HCT116 (cell line): ENCODE measurements around the gene TMEM121. TPM values are rescaled to one million over a fixed set of nuclear protein-coding genes. Genes with fewer than 3 reads are reported as not detected.

Experiments
- ATAC-seq: fragments of 200-7000 bp; cut with Tn5 transposase; 2 replicates; pipeline ENCODE4 v1.9.1; 2020; ENCODE audit warnings: mild to moderate bottlenecking, moderate library complexity
- BruUV-seq: library from RNA; stranded (reverse); fragments of 400-500 nt; replicated peaks from 2 replicates; lab custom pipeline; 2021; lab: Mats Ljungman, UMichigan
- CTCF ChIA-PET: fragments of 300-600 bp; sonication (Branson Sonifier 250); formaldehyde crosslinking; loops from one replicate; lab custom pipeline; 2021; ENCODE audit warnings: antibody characterized with exemption; lab: Charles Lee
- POLR2A ChIA-PET: fragments of 300-600, 350-600 bp; sonication (Branson Sonifier 250); formaldehyde crosslinking; loops from one replicate; lab custom pipeline; 2021; ENCODE audit warnings: antibody characterized with exemption; lab: Charles Lee
- RAD21 ChIA-PET, 2 experiments: fragments of 300-600 bp; sonication (Branson Sonifier 250); formaldehyde crosslinking; loops; one replicate each; lab custom pipeline; 2023; ENCODE audit warnings: low total read pairs in 2 of 2; ENCODE audit not compliant: uncharacterized antibody in 2 of 2, unreplicated experiment in 2 of 2, low non-redundant PET in 1 of 2; lab: Charles Lee
- DNase-seq: peaks from one replicate; pipeline ENCODE4 v3.0.0-alpha.2; 2010; ENCODE audit warnings: low read depth, low spot score
- H2AFZ ChIP-seq: fragments of 200-600 bp; shearing (Covaris generic), sonication (generic); 2 replicates; pipeline ENCODE4 v1.6.1; 2017; ENCODE audit warnings: low read depth, mixed run types, mixed read lengths, antibody characterized with exemption, low read length; ENCODE audit not compliant: poor library complexity, severe bottlenecking
- H3K27ac ChIP-seq: 2 replicates; pipeline ENCODE4 v1.5.1; 2012; ENCODE audit warnings: low read depth, low read length
- H3K27me3 ChIP-seq: fragments of 200-600 bp; sonication (generic); 2 replicates; pipeline ENCODE4 v1.6.1; 2016; ENCODE audit warnings: mixed run types, low read length, mixed read lengths; ENCODE audit not compliant: insufficient read depth
- H3K36me3 ChIP-seq, 2 experiments: fragments of 200-500 bp in 1 of 2; fragments of 200-600 bp in 1 of 2; sonication (Bioruptor generic) in 1 of 2; sonication (generic) in 1 of 2; 2 replicates each; pipeline versions ENCODE4 v1.5.1 to v1.6.1; 2014 to 2016; ENCODE audit warnings: low read length in 2 of 2, inconsistent platforms in 1 of 2, mixed read lengths in 1 of 2, mixed run types in 1 of 2; ENCODE audit not compliant: insufficient read depth in 2 of 2, control insufficient read depth in 1 of 2
- H3K4me1 ChIP-seq, 2 experiments: fragments of 200-600 bp in 1 of 2; sonication (generic) in 1 of 2; 2 replicates each; pipeline versions ENCODE4 v1.5.1 to v1.6.1; 2012 to 2017; ENCODE audit warnings: low read length in 2 of 2, inconsistent platforms in 1 of 2, mild to moderate bottlenecking in 1 of 2, mixed read lengths in 1 of 2, mixed run types in 1 of 2, moderate library complexity in 1 of 2; ENCODE audit not compliant: insufficient read depth in 2 of 2, control insufficient read depth in 1 of 2
- H3K4me2 ChIP-seq: fragments of 200-600 bp; sonication (generic); 2 replicates; pipeline ENCODE4 v1.6.1; 2017; ENCODE audit warnings: mixed run types, low read length, mixed read lengths
- H3K4me3 ChIP-seq, 2 experiments: fragments of 200-600 bp in 1 of 2; sonication (generic) in 1 of 2; replicated peaks in 1 of 2; 2 replicates each; pipeline ENCODE4 v1.5.1; 2011 to 2016; ENCODE audit warnings: low read length in 2 of 2, control low read depth in 1 of 2, low read depth in 1 of 2, mild to moderate bottlenecking in 1 of 2, mixed read lengths in 1 of 2, mixed run types in 1 of 2
- H3K79me2 ChIP-seq: fragments of 200-600 bp; sonication (generic); 2 replicates; pipeline ENCODE4 v1.6.1; 2017; ENCODE audit warnings: mild to moderate bottlenecking, mixed run types, low read length, moderate library complexity, mixed read lengths; ENCODE audit not compliant: insufficient read depth
- H3K9ac ChIP-seq: fragments of 200-600 bp; sonication (generic); 2 replicates; pipeline ENCODE4 v1.6.1; 2016; ENCODE audit warnings: low read length, mixed read lengths
- H3K9me2 ChIP-seq: fragments of 200-600 bp; sonication (generic), shearing (Covaris generic); 2 replicates; pipeline ENCODE4 v1.6.1; 2017; ENCODE audit warnings: mixed run types, mild to moderate bottlenecking, moderate library complexity; ENCODE audit not compliant: insufficient read depth
- H3K9me3 ChIP-seq, 2 experiments: fragments of 200-500 bp in 1 of 2; fragments of 200-600 bp in 1 of 2; sonication (Bioruptor generic) in 1 of 2; sonication (generic) in 1 of 2; 2 replicates each; pipeline ENCODE4 v1.6.1; 2014 to 2017; ENCODE audit warnings: low read length in 2 of 2, mixed read lengths in 2 of 2, inconsistent platforms in 1 of 2, low read depth in 1 of 2, mild to moderate bottlenecking in 1 of 2, mixed run types in 1 of 2, moderate library complexity in 1 of 2; ENCODE audit not compliant: control insufficient read depth in 1 of 2, insufficient read depth in 1 of 2
- H4K20me1 ChIP-seq: fragments of 200-600 bp; sonication (generic), shearing (Covaris generic); 2 replicates; pipeline ENCODE4 v1.6.1; 2017; ENCODE audit warnings: mixed run types, mild to moderate bottlenecking, moderate library complexity; ENCODE audit not compliant: insufficient read depth
- ATF3 ChIP-seq: IDR thresholded peaks from 2 replicates; pipeline ENCODE4 v1.6.1; 2012
- CBX3 ChIP-seq: IDR thresholded peaks from 2 replicates; pipeline ENCODE4 v1.6.1; 2012; ENCODE audit warnings: low read depth
- CTCF ChIP-seq, 3 experiments: fragments of 200-600 bp in 1 of 3; sonication (generic) in 1 of 3; IDR thresholded peaks in 2 of 3; conservative IDR thresholded peaks in 1 of 3; 2 replicates each; pipeline ENCODE4 v1.5.1; 2012 to 2017; ENCODE audit warnings: low read depth in 2 of 3, low read length in 2 of 3, antibody characterized with exemption in 1 of 3, borderline replicate concordance in 1 of 3, control low read depth in 1 of 3, mild to moderate bottlenecking in 1 of 3, mixed read lengths in 1 of 3, mixed run types in 1 of 3, moderate library complexity in 1 of 3; ENCODE audit not compliant: insufficient read depth in 1 of 3
- EGR1 ChIP-seq: IDR thresholded peaks from 2 replicates; pipeline ENCODE4 v1.6.1; 2012; ENCODE audit warnings: low read depth
- ELF1 ChIP-seq: IDR thresholded peaks from 2 replicates; pipeline ENCODE4 v1.6.1; 2012; ENCODE audit warnings: low read depth, borderline replicate concordance
- EZH2 ChIP-seq: fragments of 200-600 bp; sonication (generic); IDR thresholded peaks from 2 replicates; pipeline ENCODE4 v1.6.1; 2017; ENCODE audit warnings: antibody characterized with exemption, mixed run types
- EZH2phosphoT487 ChIP-seq: fragments of 200-600 bp; IDR thresholded peaks from 2 replicates; pipeline ENCODE4 v1.6.1; 2018; ENCODE audit warnings: antibody characterized with exemption, borderline replicate concordance
- FOSL1 ChIP-seq: IDR thresholded peaks from 2 replicates; pipeline ENCODE4 v1.6.1; 2012; ENCODE audit warnings: low read depth
- MAX ChIP-seq: IDR thresholded peaks from 2 replicates; pipeline ENCODE4 v1.6.1; 2012
- POLR2A ChIP-seq: IDR thresholded peaks from 2 replicates; pipeline ENCODE4 v1.7.0; 2011; ENCODE audit warnings: borderline replicate concordance; ENCODE audit not compliant: insufficient read depth, insufficient read length; ENCODE audit errors: extremely low read depth
- POLR2AphosphoS5 ChIP-seq: IDR thresholded peaks from 2 replicates; pipeline ENCODE4 v1.6.1; 2011; ENCODE audit warnings: mild to moderate bottlenecking, low read depth, low read length, moderate library complexity
- RAD21 ChIP-seq: IDR thresholded peaks from 2 replicates; pipeline ENCODE4 v1.6.1; 2012; ENCODE audit warnings: low read depth, mild to moderate bottlenecking
- TCF7L2 ChIP-seq: IDR thresholded peaks from 2 replicates; pipeline ENCODE4 v1.7.0; 2011; ENCODE audit warnings: borderline replicate concordance, inconsistent platforms; ENCODE audit not compliant: insufficient read depth, insufficient read length; ENCODE audit errors: extremely low read depth
- ZFX ChIP-seq: fragments of 450-650 bp; IDR thresholded peaks from 2 replicates; pipeline ENCODE4 v1.6.1; 2017
- intact Hi-C: fragments of 100-400 bp; cut with micrococcal nuclease; formaldehyde crosslinking; loops from 2 replicates; pipeline ENCODE4 v1.10.0; 2022
- total RNA-seq: library from RNA; stranded (reverse); gene quantifications from one replicate; pipeline ENCODE4 v1.2.1, GENCODE V29; 2021; ENCODE audit not compliant: unreplicated experiment
- TF ChIP-seq, protein P1 (sequence below): IDR thresholded peaks from 2 replicates; pipeline ENCODE4 v1.6.1; 2011; ENCODE audit warnings: mild to moderate bottlenecking, low read length, moderate library complexity; ENCODE audit not compliant: insufficient replicate concordance; ENCODE audit errors: extremely low read depth
- TF ChIP-seq, protein P2 (sequence below): IDR thresholded peaks from 2 replicates; pipeline ENCODE4 v1.6.1; 2012; ENCODE audit warnings: low read depth

Gene TMEM121
- total RNA-seq, 1 experiment from 2014 or later, result 5.5 TPM

DNA sequence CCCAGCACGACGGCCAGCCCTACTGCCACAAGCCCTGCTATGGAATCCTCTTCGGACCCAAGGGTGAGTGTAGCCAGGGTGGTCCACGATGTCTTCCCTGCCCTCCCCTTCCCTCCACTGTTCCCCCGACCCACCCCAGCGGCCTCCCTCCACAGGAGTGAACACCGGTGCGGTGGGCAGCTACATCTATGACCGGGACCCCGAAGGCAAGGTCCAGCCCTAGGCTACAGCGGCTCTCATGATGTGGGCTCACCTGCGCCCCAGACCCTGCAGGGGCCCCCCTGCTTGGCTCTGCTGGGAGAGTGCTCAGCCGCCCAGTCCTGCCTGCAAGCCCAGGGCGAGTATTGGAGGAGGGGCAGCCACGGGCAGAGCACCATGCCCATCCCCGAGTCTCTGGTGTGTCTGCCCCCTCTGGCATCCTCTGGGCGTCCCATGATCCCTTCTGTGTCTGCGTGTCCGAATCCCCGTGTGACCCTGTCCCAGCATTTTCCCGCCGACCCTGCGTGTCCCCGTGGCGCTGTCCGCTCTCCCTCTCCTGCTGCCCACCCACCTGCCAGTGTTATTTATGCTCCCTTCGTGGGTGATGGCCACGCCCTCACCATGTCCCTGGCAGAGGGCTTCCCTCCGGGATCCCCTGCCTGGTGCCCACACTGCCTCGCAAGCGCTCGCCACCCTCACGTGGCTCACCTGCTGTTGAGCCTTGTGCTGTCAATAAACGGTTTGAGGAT is 46.8 kb upstream of the TMEM121 start:
- no peak for TF ChIP-seq MAX
- TF ChIP-seq POLR2A, result no peak
- no peak for TF ChIP-seq RAD21
- no peak for TF ChIP-seq TCF7L2
- TF ChIP-seq ATF3, result no peak
- TF ChIP-seq, protein P1, sequence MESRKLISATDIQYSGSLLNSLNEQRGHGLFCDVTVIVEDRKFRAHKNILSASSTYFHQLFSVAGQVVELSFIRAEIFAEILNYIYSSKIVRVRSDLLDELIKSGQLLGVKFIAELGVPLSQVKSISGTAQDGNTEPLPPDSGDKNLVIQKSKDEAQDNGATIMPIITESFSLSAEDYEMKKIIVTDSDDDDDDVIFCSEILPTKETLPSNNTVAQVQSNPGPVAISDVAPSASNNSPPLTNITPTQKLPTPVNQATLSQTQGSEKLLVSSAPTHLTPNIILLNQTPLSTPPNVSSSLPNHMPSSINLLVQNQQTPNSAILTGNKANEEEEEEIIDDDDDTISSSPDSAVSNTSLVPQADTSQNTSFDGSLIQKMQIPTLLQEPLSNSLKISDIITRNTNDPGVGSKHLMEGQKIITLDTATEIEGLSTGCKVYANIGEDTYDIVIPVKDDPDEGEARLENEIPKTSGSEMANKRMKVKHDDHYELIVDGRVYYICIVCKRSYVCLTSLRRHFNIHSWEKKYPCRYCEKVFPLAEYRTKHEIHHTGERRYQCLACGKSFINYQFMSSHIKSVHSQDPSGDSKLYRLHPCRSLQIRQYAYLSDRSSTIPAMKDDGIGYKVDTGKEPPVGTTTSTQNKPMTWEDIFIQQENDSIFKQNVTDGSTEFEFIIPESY, result no peak
- no peak for TF ChIP-seq ZFX
- no peak for TF ChIP-seq EZH2
- TF ChIP-seq EZH2phosphoT487, result no peak
- TF ChIP-seq, protein P2, sequence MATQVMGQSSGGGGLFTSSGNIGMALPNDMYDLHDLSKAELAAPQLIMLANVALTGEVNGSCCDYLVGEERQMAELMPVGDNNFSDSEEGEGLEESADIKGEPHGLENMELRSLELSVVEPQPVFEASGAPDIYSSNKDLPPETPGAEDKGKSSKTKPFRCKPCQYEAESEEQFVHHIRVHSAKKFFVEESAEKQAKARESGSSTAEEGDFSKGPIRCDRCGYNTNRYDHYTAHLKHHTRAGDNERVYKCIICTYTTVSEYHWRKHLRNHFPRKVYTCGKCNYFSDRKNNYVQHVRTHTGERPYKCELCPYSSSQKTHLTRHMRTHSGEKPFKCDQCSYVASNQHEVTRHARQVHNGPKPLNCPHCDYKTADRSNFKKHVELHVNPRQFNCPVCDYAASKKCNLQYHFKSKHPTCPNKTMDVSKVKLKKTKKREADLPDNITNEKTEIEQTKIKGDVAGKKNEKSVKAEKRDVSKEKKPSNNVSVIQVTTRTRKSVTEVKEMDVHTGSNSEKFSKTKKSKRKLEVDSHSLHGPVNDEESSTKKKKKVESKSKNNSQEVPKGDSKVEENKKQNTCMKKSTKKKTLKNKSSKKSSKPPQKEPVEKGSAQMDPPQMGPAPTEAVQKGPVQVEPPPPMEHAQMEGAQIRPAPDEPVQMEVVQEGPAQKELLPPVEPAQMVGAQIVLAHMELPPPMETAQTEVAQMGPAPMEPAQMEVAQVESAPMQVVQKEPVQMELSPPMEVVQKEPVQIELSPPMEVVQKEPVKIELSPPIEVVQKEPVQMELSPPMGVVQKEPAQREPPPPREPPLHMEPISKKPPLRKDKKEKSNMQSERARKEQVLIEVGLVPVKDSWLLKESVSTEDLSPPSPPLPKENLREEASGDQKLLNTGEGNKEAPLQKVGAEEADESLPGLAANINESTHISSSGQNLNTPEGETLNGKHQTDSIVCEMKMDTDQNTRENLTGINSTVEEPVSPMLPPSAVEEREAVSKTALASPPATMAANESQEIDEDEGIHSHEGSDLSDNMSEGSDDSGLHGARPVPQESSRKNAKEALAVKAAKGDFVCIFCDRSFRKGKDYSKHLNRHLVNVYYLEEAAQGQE, result no peak
- no peak for TF ChIP-seq ELF1
- no peak for TF ChIP-seq EGR1
- no peak for TF ChIP-seq CTCF (IDR thresholded peaks at IDR 0.05 in 2 of 3, conservative IDR thresholded peaks at IDR 0.05 in 1 of 3; ENCODE audit: borderline replicate concordance in 1 of 3, insufficient read depth in 1 of 3, low read depth in 2 of 3, low read length in 2 of 3)
- TF ChIP-seq FOSL1, result no peak
- TF ChIP-seq POLR2AphosphoS5, result no peak
- TF ChIP-seq CBX3, result no peak
- CTCF ChIA-PET, result no interaction called here
- Histone ChIP-seq H3K27ac (no peak overlapping the region), H3K36me3 (no peaks in the 10 kb centered on the region), H2AFZ (no peak overlapping the region), H3K9me2 (no peaks in the 10 kb centered on the region), H3K9me3 (no peaks in the 10 kb centered on the region), H3K4me3 (no peak overlapping the region), H3K27me3 (no peaks in the 10 kb centered on the region), H3K4me2 (no peak overlapping the region), H4K20me1 (no peaks in the 10 kb centered on the region), H3K4me1 (peaks cover 30 to 59% of the 10 kb centered on the region in 2 experiments), H3K9ac (no peak overlapping the region), H3K79me2 (no peaks in the 10 kb centered on the region)
- POLR2A ChIA-PET, result no interaction called here
- RAD21 ChIA-PET, result no interaction called here
- intact Hi-C loops, result no loop called here
- no TSS peak for BruUV-seq
- DNase-seq, result no peak
- ATAC-seq, result no peak
